GM23338 (cell line): ENCODE results near the gene BTBD16. TPM values are rescaled to one million over a fixed set of nuclear protein-coding genes. Genes with fewer than 3 reads are reported as not detected.

Experiments
- ATAC-seq: fragments of 200-7000 bp; cut with Tn5 transposase; 3 replicates; pipeline ENCODE4 v1.9.1; 2020
- DNase-seq: peaks from one replicate; pipeline ENCODE4 v3.0.0-alpha.2; 2015; ENCODE audit warnings: low spot score
- H2AFZ ChIP-seq: fragments of 200-600 bp; sonication (generic); 2 replicates; pipeline ENCODE4 v1.8.0; 2016; ENCODE audit warnings: antibody characterized with exemption, mild to moderate bottlenecking, moderate library complexity
- H3F3A ChIP-seq: fragments of 200-600 bp; sonication (generic); replicated peaks from 2 replicates; pipeline ENCODE4 v1.8.0; 2017; ENCODE audit warnings: antibody characterized with exemption, mixed run types, low read depth
- H3K27ac ChIP-seq: fragments of 200-600 bp; sonication (generic); 2 replicates; pipeline ENCODE4 v1.6.1; 2016; ENCODE audit warnings: low read depth
- H3K27me3 ChIP-seq: fragments of 200-600 bp; sonication (generic); 2 replicates; pipeline ENCODE4 v1.8.0; 2016; ENCODE audit warnings: mild to moderate bottlenecking, mixed run types, moderate library complexity; ENCODE audit not compliant: insufficient read depth
- H3K36me3 ChIP-seq: fragments of 200-600 bp; sonication (generic); 2 replicates; pipeline ENCODE4 v1.8.0; 2016; ENCODE audit warnings: mild to moderate bottlenecking; ENCODE audit not compliant: insufficient read depth
- H3K4me1 ChIP-seq: fragments of 200-600 bp; sonication (generic); 2 replicates; pipeline ENCODE4 v1.8.0; 2016; ENCODE audit warnings: mild to moderate bottlenecking, moderate library complexity; ENCODE audit not compliant: insufficient read depth
- H3K4me2 ChIP-seq: fragments of 200-600 bp; sonication (generic); 2 replicates; pipeline ENCODE4 v1.7.1; 2017; ENCODE audit warnings: mixed run types
- H3K4me3 ChIP-seq: fragments of 200-600 bp; sonication (generic); 2 replicates; pipeline ENCODE4 v1.6.1; 2016; ENCODE audit warnings: mixed run types
- H3K79me2 ChIP-seq: fragments of 200-600 bp; sonication (generic); replicated peaks from 2 replicates; pipeline ENCODE4 v1.8.0; 2017; ENCODE audit warnings: mild to moderate bottlenecking; ENCODE audit not compliant: insufficient read depth
- H3K9me2 ChIP-seq: fragments of 200-600 bp; sonication (generic); 2 replicates; pipeline ENCODE4 v1.8.0; 2017; ENCODE audit not compliant: insufficient read depth
- H4K20me1 ChIP-seq: fragments of 200-600 bp; sonication (generic); replicated peaks from 2 replicates; pipeline ENCODE4 v1.8.0; 2017; ENCODE audit warnings: mild to moderate bottlenecking; ENCODE audit not compliant: insufficient read depth
- H3K27ac Mint-ChIP-seq: 2 replicates; pipeline ENCODE4 v1.8.0; 2020; ENCODE audit warnings: inconsistent platforms, mild to moderate bottlenecking, moderate library complexity, mixed read lengths
- H3K27me3 Mint-ChIP-seq: 3 replicates; pipeline ENCODE4 v1.8.0; 2022; ENCODE audit warnings: low read depth, mild to moderate bottlenecking, moderate library complexity, mixed read lengths, inconsistent platforms; ENCODE audit not compliant: insufficient read depth, poor library complexity
- H3K36me3 Mint-ChIP-seq: 3 replicates; pipeline ENCODE4 v1.8.0; 2021; ENCODE audit warnings: low read depth, mild to moderate bottlenecking, inconsistent platforms, moderate library complexity, mixed read lengths
- H3K4me1 Mint-ChIP-seq: 3 replicates; pipeline ENCODE4 v1.8.0; 2020; ENCODE audit warnings: mild to moderate bottlenecking, inconsistent platforms, mixed read lengths
- H3K4me3 Mint-ChIP-seq: 3 replicates; pipeline ENCODE4 v1.8.0; 2021; ENCODE audit warnings: moderate library complexity, mild to moderate bottlenecking, inconsistent platforms, mixed read lengths
- H3K9me3 Mint-ChIP-seq: 3 replicates; pipeline ENCODE4 v1.8.0; 2020; ENCODE audit warnings: moderate library complexity, mild to moderate bottlenecking, inconsistent platforms, mixed read lengths
- CREB1 ChIP-seq: fragments of 250-450 bp; sonication (Bioruptor Pico); IDR thresholded peaks from 2 replicates; pipeline ENCODE4 v1.5.0; 2020; ENCODE audit warnings: low read depth, mild to moderate bottlenecking, moderate library complexity
- EZH2 ChIP-seq: fragments of 200-600 bp; sonication (generic); IDR thresholded peaks from one replicate; pipeline ENCODE4 v1.8.0; 2017; ENCODE audit warnings: antibody characterized with exemption, mild to moderate bottlenecking, low read depth; ENCODE audit not compliant: unreplicated experiment
- EZH2phosphoT487 ChIP-seq: fragments of 200-600 bp; sonication (generic); IDR thresholded peaks from one replicate; pipeline ENCODE4 v1.8.1; 2018; ENCODE audit warnings: antibody characterized with exemption; ENCODE audit not compliant: unreplicated experiment
- JUNB ChIP-seq: IDR thresholded peaks from one replicate; pipeline ENCODE4 v1.6.1; 2016; ENCODE audit warnings: antibody characterized with exemption; ENCODE audit not compliant: unreplicated experiment
- POLR2AphosphoS5 ChIP-seq: IDR thresholded peaks from 2 replicates; pipeline ENCODE4 v1.6.1; 2016; ENCODE audit warnings: antibody characterized with exemption, low read depth
- REST ChIP-seq: IDR thresholded peaks from one replicate; pipeline ENCODE4 v1.6.1; 2018; ENCODE audit warnings: antibody characterized with exemption; ENCODE audit not compliant: unreplicated experiment
- STAT1 ChIP-seq: IDR thresholded peaks from one replicate; pipeline ENCODE4 v1.6.1; 2016; ENCODE audit warnings: antibody characterized with exemption; ENCODE audit not compliant: unreplicated experiment
- ZNF114 ChIP-seq: fragments of 250-450 bp; sonication (Bioruptor Pico); IDR thresholded peaks from 2 replicates; pipeline ENCODE4 v1.5.0; 2020; ENCODE audit warnings: mild to moderate bottlenecking, moderate library complexity
- ZNF331 ChIP-seq: fragments of 250-450 bp; sonication (Bioruptor Pico); IDR thresholded peaks from 2 replicates; pipeline ENCODE4 v1.5.0; 2020; ENCODE audit warnings: low read depth, mild to moderate bottlenecking, moderate library complexity
- ZNF462 ChIP-seq: fragments of 250-450 bp; sonication (Bioruptor Pico); IDR thresholded peaks from 2 replicates; pipeline ENCODE4 v1.5.0; 2020; ENCODE audit warnings: mild to moderate bottlenecking, moderate library complexity
- polyA plus RNA-seq: library from polyadenylated mRNA; unstranded; fragments of >200 nt; fragmentation: Nextera tagmentation; extraction: Ambion mirVana; gene quantifications from 2 replicates; pipeline ENCODE4 v1.2.1, GENCODE V29; 2016
- total RNA-seq: library from RNA; depleted of rRNA; stranded (reverse); fragments of >200 nt; shearing (Covaris generic); gene quantifications from 2 replicates; pipeline ENCODE4 v1.2.3, GENCODE V29; 2014
- TF ChIP-seq, protein P1 (sequence below), 2 experiments: fragments of 200-600 bp in 1 of 2; sonication (generic) in 1 of 2; conservative IDR thresholded peaks; 2 replicates each; pipeline versions ENCODE4 v1.5.1 to v1.6.1; 2016 to 2017; ENCODE audit warnings: antibody characterized with exemption in 2 of 2, low read depth in 2 of 2, mild to moderate bottlenecking in 2 of 2, moderate library complexity in 1 of 2

Gene BTBD16
- total and polyA plus RNA-seq, 2 experiments from 2014 or later = not detected

- TF ChIP-seq ZNF462 (no peak), CREB1 (CRISPR knock-in tag) (no peak), JUNB (no peak), STAT1 (no peak)
These were observed 49.1 kb upstream of the BTBD16 start (continued) for GRCh38 chr10:122221958-122222357.

GRCh38 chr10:122222638-122223037, 48.5 kb upstream of the BTBD16 start:
- H2AFZ ChIP-seq = no peak overlapping the region
- peaks cover 52% of the 10 kb centered on the region for H3K36me3 Mint-ChIP-seq
- TF ChIP-seq EZH2 = no peak
- no peak for TF ChIP-seq EZH2phosphoT487
- no peak for TF ChIP-seq JUNB
- TF ChIP-seq, protein P1, sequence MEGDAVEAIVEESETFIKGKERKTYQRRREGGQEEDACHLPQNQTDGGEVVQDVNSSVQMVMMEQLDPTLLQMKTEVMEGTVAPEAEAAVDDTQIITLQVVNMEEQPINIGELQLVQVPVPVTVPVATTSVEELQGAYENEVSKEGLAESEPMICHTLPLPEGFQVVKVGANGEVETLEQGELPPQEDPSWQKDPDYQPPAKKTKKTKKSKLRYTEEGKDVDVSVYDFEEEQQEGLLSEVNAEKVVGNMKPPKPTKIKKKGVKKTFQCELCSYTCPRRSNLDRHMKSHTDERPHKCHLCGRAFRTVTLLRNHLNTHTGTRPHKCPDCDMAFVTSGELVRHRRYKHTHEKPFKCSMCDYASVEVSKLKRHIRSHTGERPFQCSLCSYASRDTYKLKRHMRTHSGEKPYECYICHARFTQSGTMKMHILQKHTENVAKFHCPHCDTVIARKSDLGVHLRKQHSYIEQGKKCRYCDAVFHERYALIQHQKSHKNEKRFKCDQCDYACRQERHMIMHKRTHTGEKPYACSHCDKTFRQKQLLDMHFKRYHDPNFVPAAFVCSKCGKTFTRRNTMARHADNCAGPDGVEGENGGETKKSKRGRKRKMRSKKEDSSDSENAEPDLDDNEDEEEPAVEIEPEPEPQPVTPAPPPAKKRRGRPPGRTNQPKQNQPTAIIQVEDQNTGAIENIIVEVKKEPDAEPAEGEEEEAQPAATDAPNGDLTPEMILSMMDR (conservative IDR thresholded peaks at IDR 0.05; ENCODE audit: low read depth in 2 of 2) = no peak
- no peak for TF ChIP-seq ZNF331 (CRISPR knock-in tag)
- TF ChIP-seq REST = no peak
- TF ChIP-seq POLR2AphosphoS5 = no peak
- no peak for TF ChIP-seq ZNF114 (CRISPR knock-in tag)

More at GRCh38 chr10:122222638-122223037, 48.5 kb upstream of the BTBD16 start:
- H3K4me1 ChIP-seq = no peaks in the 10 kb centered on the region
- H3K9me2 ChIP-seq = no peaks in the 10 kb centered on the region
- H3K27me3 ChIP-seq = no peaks in the 10 kb centered on the region
- Mint-ChIP-seq H3K4me1 (no peaks in the 10 kb centered on the region), H3K27ac (no peak overlapping the region), H3K27me3 (no peaks in the 10 kb centered on the region), H3K4me3 (no peak overlapping the region), H3K9me3 (no peaks in the 10 kb centered on the region)
- H3F3A ChIP-seq = no peaks in the 10 kb centered on the region
- DNase-seq (no peak), ATAC-seq (no peak)
- no peak overlapping the region for H3K4me2 ChIP-seq
- 0 out of 2 replicates have a peak, but pooled peaks cover 5% of the 10 kb centered on the region for H4K20me1 ChIP-seq
- H3K36me3 ChIP-seq = peaks cover 38% of the 10 kb centered on the region
- no peaks in the 10 kb centered on the region for H3K79me2 ChIP-seq
- H3K27ac ChIP-seq = no peak overlapping the region
- H3K4me3 ChIP-seq = no peak overlapping the region
